ENCODE measurements around the gene SH3BP1.
A peak's percentile ranks its signal among the peaks of the same experiment; 100 is the strongest.

The SH3BP1 gene

GRCh38 chr22:37617431-37617830 is 22.0 kb upstream of the SH3BP1 start:
- DNase-seq = no peak

DNA sequence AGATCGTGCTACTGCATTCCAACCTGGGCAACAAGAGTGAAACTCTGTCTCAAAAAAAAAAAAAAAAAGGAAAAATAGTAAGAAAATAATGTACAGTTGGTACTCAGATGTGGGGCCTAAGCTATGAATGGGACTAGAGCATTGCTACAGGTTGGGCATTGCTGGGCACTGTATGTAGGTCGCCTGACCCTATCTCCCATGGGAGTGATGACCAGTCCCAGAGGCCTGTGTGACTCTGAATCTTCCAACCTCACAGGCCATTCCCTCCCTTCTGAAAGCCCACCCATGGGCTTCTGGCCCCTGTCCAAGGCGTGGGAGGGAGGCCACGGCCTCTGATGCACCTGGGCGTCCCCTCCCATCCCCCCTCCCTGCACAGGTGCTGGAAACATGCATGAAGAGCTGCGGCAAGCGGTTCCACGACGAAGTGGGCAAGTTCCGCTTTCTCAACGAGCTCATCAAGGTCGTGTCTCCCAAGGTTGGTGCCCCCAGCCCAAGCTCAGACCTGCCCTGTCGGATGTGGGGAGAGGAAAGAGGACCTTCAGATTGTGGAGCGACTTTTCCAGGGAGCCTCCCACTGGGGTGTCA is 21.3 kb upstream of the SH3BP1 start:
- DNase-seq = no peak

GRCh38 chr22:37618674-37619073 is 20.8 kb upstream of the SH3BP1 start:
- DNase-seq = no peak

DNA sequence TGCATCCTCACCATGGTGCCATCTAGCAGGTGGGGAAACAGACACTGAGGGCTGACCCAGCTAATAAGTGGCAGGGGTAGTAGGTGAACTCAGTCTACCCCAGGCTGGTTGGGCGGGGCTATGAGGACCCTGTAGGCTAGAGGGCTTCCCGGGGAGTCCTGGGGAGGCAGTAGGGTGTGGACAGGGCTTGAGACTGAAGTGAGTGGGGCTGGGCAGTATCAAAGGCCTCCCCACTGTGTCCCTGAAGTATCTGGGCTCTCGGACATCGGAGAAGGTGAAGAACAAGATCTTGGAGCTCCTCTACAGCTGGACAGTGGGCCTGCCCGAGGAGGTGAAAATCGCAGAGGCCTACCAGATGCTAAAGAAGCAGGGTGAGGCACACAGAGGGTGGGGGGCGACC is 19.5 kb upstream of the SH3BP1 start:
- DNase-seq = no peak

GRCh38 chr22:37621352-37621860 is 18.1 kb upstream of the SH3BP1 start:
- DNase-seq = no peak

DNA sequence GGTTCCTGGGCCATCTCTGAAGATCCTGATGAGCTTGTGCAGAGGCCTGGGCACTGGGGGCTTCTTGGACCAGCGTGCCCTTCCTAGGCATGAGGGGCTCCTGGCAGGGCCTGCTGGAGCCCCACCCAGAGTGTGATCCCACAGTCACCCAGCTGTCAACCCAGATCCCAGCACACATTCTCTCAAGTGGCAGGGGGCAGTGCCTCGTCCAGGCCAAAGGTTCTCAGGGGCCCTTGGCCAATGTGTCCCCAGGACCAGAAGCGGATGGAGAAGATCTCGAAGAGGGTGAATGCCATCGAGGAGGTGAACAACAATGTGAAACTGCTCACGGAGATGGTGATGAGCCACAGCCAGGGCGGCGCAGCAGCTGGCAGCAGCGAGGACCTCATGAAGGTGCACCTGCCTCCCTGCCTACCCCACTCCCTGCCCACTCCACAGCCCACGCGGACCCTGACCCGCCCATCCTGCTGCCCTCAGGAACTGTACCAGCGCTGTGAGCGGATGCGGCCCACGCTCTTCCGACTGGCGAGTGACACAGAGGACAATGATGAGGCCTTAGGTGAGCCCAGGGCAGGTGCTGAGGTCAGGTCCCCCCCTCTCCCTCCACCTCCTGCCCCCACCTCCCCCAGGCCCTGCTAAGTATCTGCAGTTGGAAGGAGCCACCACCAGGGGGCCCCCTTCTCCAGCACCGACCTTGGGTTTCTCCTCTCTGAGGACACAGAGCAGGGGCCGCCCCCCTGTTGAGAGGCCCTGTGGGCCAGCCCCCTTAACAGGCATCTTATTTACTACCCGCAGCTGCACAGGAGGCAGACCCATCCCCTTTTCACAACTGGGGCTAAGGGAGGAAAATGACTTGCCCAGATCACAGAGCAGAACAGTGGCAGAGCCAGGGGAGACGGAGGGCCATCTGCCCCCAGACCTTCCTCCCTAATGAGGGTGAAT is 16.1 kb upstream of the SH3BP1 start:
- no peak for DNase-seq

DNA sequence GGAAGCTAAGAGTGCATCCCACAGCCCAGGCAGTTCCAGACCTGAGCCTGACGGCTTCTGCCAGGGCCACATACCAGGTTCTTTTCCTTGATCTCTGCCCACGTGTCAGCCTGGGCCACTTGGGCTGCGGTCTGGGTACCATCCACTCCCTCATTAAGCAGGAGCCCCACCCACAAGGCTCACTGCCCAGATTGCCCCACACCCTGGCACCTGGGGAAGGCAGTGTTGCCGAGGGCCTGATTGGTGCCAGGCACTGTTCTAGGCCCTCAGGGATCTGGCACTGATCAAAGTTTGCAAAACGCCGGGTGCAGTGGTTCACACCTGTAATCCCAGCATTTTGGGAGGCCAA is 15.5 kb upstream of the SH3BP1 start:
- DNase-seq = no peak

GRCh38 chr22:37624876-37625275 is 14.6 kb upstream of the SH3BP1 start:
- DNase-seq = no peak

DNA sequence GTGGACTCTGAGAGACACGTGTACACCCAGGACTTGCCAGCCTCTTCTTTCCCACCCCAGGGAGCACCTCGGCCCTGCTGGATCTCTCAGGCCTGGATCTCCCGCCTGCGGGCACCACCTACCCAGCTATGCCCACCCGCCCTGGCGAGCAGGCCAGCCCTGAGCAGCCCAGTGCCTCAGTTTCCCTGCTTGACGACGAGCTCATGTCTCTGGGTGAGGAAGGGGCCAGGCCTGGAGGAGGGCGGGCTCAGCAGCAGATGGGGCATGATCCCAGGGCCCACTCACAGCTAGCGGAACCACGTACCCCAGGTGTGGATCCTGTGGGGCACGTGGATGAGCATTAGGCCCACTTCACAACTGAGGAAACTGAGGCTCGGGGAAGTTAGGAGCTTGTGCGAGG is 13.7 kb upstream of the SH3BP1 start:
- DNase-seq = no peak

- no peak for DNase-seq
Measured at GRCh38 chr22:37626144-37626543, 13.3 kb upstream of the SH3BP1 start.

DNA sequence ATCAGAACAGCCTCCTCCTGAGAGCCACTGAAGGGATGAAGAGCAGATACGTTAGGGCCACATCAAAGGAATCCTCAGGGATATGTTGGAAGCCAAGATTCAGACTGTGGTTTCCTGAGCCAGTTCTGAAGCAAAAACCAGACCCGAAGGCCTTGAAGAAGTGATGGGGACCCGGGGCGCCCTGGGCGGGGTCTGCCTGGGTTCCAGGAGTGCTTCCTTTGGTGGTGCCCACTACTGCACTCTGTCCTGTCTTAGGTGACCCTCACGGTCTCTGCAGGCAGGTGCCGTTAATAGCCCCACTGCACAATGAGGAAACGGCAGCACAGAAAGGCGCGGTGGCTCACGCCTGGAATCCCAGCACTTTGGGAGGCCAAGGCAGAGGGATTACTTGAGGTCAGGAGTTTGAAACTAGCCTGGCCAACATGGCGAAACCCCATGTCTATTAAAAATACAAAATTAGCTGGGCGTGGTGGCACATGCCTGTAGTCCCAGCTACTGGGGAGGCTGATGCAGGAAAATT is 12.9 kb upstream of the SH3BP1 start:
- no peak for DNase-seq

DNA sequence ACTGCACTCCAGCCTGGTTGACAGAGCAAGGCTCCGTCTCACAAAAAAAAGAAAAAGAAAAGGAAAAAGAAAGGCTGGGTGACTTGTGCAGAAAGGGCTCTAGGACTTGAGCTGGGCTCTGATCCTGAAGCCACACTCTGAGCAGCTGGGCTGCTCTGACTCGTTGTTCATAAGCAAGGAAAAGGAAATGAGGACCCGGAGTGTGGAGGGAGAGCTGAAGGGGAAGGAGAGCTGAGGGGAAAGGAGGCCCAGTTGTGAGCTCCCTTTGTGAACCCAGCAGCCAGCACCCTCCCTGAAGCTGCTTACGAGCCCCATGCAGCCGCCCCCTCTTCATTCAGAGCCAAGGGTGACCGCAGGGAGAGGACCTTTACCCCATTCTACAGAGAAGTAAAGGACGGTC is 12.3 kb upstream of the SH3BP1 start:
- no peak for DNase-seq

DNA sequence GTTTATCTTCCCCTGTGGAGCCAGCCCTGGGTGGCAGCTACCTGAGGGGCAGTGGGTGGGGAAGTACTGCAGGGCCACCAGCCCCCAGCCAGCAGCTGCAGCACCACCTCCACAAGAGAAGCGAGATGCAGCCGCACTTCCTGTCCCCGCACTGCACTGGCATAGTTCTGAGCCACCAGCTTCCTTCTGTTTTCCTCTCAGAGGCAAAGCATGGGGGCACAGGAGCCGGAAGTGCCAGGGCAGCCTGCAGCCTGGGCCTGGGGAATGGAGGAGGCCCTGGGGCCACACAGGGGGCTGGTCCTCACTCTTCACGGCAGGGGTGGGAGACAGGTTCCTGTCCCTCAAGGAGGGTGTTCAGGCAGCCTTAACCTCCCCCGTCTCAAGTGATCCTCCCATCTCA is 11.9 kb upstream of the SH3BP1 start:
- no peak for DNase-seq

DNA sequence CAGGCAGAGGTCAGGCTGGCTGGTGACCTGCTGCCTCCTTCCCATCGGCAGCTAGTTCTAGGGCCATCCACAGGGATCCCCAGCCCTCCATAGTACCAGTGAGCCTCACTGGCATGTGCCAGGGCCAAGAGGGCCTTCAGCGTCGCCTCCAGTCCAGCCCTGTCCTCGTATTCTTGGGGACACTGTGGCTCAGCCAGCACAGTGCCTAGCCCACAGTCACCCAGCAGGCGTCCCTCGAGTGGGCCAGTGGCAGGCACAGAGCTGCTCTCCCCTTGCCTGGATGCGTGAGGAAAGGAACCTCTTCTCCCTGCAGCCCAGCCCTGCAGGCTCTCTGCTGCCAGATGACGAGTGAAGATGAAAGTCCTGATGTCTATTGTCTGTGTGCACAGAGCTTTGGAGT is 10.6 kb upstream of the SH3BP1 start:
- no peak for DNase-seq

DNA sequence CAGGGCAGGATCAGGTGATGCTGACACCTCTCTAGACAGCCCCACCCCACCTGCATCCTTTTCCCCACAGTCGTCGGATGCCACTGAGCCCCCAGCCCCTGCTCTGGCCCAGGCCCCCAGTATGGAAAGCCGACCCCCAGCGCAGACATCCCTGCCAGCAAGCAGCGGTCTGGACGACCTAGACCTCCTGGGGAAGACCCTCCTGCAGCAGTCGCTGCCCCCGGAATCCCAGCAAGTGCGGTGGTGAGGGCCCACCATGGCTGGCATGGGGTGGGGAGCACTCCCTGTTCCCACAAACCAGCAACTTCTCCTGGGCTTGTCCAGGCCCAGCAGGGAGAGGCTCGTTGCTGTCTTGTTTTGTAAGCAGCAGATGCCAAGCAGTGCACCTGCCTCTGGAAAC is 9.5 kb upstream of the SH3BP1 start:
- no peak for DNase-seq

DNA sequence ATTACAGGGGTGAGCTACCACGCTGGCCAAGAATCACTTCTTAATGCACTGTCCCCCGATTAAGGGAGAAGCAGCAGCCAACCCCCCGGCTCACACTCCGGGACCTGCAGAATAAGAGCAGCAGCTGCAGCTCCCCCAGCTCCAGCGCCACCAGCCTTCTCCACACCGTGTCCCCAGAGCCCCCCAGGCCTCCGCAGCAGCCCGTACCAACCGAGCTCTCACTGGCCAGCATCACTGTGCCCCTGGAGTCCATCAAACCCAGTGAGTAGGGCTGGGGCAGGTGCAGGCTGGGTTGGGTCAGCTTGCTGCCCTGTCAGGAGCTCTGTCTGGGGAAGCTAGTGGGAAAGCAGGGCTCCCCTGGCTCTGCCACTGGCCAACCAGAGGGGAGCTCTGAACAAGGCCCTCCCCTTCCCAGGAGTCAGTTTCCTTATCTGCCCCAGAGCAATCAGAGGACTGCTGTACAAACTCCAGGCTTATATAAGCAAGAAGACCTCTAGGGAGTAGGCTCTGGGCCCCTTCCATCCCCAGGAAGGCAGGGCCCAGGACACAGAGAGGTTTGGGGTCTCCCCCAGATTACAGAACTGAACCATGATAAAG is 8.5 kb upstream of the SH3BP1 start:
- DNase-seq = no peak

DNA sequence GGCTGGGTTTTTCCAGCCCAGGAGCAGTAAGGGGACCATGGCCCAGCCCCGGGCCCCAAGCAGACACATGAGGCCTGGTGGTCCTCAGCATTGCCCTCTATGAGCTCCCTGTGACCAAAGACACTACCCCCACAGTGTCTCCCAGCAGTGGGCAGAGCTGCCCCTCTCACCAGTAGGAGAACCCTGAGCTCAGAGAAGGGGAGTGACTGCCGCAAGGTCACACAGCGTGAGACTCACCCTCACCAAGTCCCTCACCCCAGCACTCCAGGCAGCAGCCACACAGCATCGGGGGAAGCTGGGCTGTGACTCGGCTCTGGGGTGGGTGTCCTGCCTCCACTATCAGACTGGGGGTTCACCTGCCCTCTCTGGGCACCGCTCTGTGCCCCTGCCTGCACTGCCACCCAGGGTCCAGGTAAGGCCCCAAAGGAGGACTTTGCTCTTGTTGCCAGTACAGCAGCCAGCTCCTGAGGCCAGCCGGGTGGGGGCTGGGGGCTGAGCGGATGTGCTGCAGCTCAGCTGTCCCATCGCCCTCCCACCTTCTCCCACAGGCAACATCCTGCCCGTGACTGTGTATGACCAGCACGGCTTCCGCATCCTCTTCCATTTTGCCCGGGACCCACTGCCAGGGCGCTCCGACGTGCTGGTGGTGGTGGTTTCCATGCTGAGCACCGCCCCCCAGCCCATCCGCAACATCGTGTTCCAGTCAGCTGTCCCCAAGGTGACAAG is 7.9 kb upstream of the SH3BP1 start:
- DNase-seq = no peak

GRCh38 chr22:37632174-37633088 is 7.0 kb upstream of the SH3BP1 start:
- no peak for DNase-seq

DNA sequence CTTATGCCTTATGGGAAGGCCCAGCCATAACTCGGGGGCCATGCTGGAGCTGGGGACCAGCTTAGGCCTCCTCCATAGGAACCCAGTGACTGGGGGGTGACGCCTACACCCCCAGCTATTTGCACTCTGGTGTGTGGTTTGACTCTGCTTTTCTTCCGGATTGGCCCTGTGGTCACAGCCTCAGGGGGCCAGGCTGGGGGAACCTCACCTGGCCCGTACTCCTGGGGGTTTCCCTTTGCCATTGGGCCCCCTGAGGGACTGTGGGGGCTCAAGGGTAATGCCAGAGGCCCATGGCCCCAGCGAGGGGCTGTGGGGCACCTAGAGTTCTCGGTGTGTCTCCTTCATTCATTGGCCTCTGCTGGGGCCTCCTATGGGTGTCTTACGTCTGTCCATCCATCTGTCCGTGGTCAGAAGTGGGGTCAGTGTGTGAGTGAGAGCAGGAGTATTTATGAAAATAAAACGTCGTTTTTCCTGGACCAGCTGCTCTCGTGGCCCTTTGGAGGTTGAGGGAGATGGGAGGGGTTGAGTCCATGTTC is 6.3 kb upstream of the SH3BP1 start:
- no peak for DNase-seq

- peak; percentile 94 for DNase-seq
Measured at GRCh38 chr22:37633625-37634416, 5.6 kb upstream of the SH3BP1 start.

- no peak for DNase-seq
Measured at GRCh38 chr22:37634417-37634924, 5.0 kb upstream of the SH3BP1 start.
